DND-41 (cell line): ENCODE measurements around the gene MCTP1.

ENCODE experiments used
- EZH2 ChIP-seq: IDR thresholded peaks from 3 replicates; pipeline ENCODE4 v1.6.1; 2012; ENCODE audit warnings: borderline replicate concordance, low read depth, mild to moderate bottlenecking, moderate library complexity, low read length, inconsistent platforms; ENCODE audit not compliant: severe bottlenecking
- TF ChIP-seq, protein P1 (sequence below): IDR thresholded peaks from 2 replicates; pipeline ENCODE4 v1.5.1; 2012; ENCODE audit warnings: borderline replicate concordance, low read length, moderate library complexity, mild to moderate bottlenecking; ENCODE audit not compliant: poor library complexity, severe bottlenecking; ENCODE audit errors: extremely low read depth

DNA sequence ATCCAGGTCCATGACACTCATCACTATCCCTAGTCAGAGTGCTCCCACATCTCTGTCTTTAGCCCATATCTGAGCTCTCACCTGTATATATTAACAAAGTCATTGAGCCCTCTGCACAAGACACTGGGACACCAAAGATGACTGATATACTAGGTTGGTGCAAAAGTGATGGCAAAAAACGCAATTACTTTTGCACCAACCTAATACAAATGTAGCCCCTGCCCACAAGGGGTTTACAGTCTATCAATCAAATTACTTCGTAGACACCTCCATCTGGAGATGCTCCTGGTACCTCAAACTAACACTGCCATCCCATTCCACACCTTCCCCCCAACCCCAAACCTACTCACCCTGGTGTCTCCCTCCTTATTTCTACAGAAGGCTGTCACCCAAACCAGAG, 194.1 kb downstream of the MCTP1 start:
- TF ChIP-seq, protein P1, sequence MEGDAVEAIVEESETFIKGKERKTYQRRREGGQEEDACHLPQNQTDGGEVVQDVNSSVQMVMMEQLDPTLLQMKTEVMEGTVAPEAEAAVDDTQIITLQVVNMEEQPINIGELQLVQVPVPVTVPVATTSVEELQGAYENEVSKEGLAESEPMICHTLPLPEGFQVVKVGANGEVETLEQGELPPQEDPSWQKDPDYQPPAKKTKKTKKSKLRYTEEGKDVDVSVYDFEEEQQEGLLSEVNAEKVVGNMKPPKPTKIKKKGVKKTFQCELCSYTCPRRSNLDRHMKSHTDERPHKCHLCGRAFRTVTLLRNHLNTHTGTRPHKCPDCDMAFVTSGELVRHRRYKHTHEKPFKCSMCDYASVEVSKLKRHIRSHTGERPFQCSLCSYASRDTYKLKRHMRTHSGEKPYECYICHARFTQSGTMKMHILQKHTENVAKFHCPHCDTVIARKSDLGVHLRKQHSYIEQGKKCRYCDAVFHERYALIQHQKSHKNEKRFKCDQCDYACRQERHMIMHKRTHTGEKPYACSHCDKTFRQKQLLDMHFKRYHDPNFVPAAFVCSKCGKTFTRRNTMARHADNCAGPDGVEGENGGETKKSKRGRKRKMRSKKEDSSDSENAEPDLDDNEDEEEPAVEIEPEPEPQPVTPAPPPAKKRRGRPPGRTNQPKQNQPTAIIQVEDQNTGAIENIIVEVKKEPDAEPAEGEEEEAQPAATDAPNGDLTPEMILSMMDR: no peak
- no peak for TF ChIP-seq EZH2
